Activated T-helper 17 cell treated with anti-CD3 and anti-CD28 coated beads, Interleukin-2, amount 50 U/mL, for 72 hours (primary cell): ENCODE measurements around the gene CDHR4. TPM values are rescaled to one million over a fixed set of nuclear protein-coding genes. Genes with fewer than 3 reads are reported as not detected.
"Not testable (repeated sequence)": the region's sequence is repeated elsewhere in the genome, so short reads cannot be mapped to it uniquely, and the experiment has no call there.

Experiments
- ATAC-seq: fragments of 150-1000 bp; cut with Tn5 transposase; replicated peaks from 2 replicates; pipeline ENCODE4 v1.10.0; 2021; ENCODE audit warnings: mild to moderate bottlenecking, moderate library complexity
- H3K27ac Mint-ChIP-seq: one replicate; pipeline ENCODE4 v1.8.0; 2022; ENCODE audit warnings: mixed read lengths
- H3K27me3 Mint-ChIP-seq: one replicate; pipeline ENCODE4 v1.8.0; 2022; ENCODE audit warnings: mixed read lengths
- H3K36me3 Mint-ChIP-seq: one replicate; pipeline ENCODE4 v1.8.0; 2022; ENCODE audit warnings: low read depth, mild to moderate bottlenecking, mixed read lengths
- H3K4me1 Mint-ChIP-seq: one replicate; pipeline ENCODE4 v1.8.0; 2022; ENCODE audit warnings: mixed read lengths
- H3K4me3 Mint-ChIP-seq: one replicate; pipeline ENCODE4 v1.8.0; 2022; ENCODE audit warnings: mild to moderate bottlenecking, mixed read lengths
- H3K9me3 Mint-ChIP-seq: one replicate; pipeline ENCODE4 v1.8.0; 2022; ENCODE audit warnings: mixed read lengths
- total RNA-seq, 2 donors: library from RNA; stranded (reverse); gene quantifications; one replicate each; pipeline ENCODE4 v1.2.3, GENCODE V29; 2022

Gene CDHR4
- total RNA-seq, 2 donors from 2014 or later = 0.40 TPM; not detected in 1

DNA sequence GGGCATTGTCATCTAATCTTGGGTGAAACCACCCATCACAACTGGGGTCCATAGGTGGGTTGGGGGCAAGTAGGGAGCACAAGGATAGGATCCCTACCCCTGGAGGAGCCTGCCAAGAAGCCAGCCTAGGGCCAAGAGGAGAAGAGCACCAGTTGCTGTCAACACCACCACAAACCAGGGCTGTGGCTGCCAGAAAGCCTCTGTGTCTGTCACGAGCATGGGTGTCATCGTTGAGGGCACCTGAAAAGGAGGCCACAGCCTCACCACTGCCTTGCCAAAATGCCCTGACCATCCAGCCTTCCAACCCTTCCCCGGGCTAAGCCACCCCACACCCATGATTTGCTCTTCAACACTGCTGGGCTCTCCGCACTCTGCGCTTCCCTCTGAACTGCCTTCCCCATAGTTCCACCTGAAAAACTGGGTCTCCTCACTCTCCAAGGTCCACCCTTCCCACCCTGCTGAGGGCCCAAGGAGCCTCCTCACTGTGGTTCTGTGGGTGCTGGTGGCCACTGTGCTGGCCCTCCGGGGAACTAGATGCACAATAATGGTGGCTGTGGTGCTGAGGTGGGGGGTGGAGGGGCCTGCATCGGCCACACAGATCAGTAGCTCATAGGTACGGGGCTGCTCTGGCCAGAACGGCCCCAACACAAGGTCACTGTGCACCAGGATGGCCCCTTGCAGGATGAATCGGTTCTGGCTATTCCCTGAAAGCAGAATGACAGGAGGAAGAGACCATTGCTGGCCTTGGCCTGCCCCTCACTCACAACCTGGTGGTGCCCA, 7.1 kb downstream of the CDHR4 start:
- no peaks in the 10 kb centered on the region for H3K9me3 Mint-ChIP-seq
- H3K27ac Mint-ChIP-seq = no peak overlapping the region
- H3K27me3 Mint-ChIP-seq = no peaks in the 10 kb centered on the region
- H3K36me3 Mint-ChIP-seq = no peaks in the 10 kb centered on the region
- no peaks in the 10 kb centered on the region for H3K4me1 Mint-ChIP-seq
- no peak overlapping the region for H3K4me3 Mint-ChIP-seq
- ATAC-seq = no peak

DNA sequence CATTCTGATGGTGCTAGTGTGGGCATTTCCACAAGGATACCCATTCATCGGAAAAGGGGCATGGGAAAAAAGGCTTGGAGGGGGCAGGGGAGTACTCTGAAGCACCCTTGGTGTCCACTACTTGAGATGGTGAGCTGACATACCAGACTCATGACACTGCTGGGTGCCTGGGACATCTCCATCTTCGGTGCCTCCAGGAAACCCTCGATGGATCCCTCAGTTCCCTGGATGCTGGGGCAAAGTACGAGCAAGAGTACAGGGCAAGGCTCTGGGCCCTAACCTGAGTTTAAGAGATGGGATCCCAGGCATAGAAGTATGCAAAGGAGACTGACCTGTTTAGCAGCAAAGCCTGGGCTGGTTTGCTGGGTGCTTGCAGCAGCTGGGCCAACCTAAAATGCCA, 8.1 kb downstream of the CDHR4 start:
- no peak overlapping the region for H3K4me3 Mint-ChIP-seq
- H3K36me3 Mint-ChIP-seq = no peaks in the 10 kb centered on the region
- no peaks in the 10 kb centered on the region for H3K4me1 Mint-ChIP-seq
- no peaks in the 10 kb centered on the region for H3K9me3 Mint-ChIP-seq
- H3K27me3 Mint-ChIP-seq = no peaks in the 10 kb centered on the region
- H3K27ac Mint-ChIP-seq = no peak overlapping the region
- ATAC-seq = no peak

DNA sequence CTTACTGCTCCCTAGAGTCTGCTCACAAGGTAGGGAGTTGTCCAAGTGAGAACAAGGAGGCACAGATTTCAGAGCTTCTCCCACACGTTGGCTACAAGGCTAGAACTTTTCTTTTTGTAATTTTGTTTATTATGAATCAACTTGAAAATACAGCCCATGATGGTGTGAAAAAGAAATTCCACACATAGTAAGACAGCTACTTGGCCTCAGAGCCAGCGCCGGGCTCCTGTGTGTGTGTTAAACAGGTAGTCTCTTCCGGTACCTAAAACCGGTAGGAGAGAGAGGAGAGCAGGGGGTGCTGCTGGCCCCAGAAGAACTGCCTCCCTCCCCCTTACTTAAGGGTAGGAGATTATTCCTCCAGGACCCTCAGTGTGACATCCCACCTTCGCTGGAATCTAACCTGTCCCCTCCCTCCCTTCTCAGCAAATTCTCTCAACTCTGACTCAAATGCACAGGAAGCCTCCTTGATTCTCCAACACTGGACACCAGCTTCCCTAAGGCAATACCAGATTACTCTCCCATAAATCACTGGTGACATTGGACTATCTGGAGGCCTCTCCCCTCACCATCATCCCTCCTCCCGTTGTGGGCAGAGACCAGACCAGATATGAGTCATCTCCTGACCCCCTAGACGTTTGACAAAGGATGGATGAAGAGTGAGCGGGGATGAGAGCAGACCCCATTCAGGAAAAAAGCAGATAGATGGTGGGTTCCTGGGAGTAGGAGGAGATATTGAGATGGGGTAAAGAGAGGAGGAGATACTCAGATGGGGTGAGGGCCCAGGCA, 8.9 kb downstream of the CDHR4 start:
- Mint-ChIP-seq H3K4me3 (no peak overlapping the region), H3K4me1 (no peaks in the 10 kb centered on the region), H3K36me3 (peaks cover under 1% of the 10 kb centered on the region), H3K27ac (no peak overlapping the region), H3K9me3 (no peaks in the 10 kb centered on the region), H3K27me3 (no peaks in the 10 kb centered on the region)
- ATAC-seq = no peak

DNA sequence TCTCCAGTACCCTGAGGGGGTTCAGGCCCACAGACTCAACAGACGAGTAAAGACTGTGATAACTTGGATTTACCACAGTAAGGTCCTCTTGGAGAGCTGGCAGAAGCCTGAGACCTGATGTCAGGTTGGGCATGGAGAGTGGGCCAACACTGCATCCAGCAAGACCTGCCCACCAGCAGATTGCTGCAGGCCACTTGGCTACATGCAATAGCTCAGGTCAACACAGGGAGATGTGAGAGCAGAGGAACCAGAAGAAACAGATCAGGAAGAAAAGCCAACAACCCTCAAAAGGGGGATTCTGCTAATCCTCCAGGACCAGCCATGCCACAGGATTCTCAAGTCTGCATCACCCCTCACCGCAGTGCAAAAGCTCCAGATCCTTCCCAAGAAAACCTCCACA, 11.6 kb downstream of the CDHR4 start:
- peaks cover 8% of the 10 kb centered on the region for H3K4me1 Mint-ChIP-seq
- H3K9me3 Mint-ChIP-seq = no peaks in the 10 kb centered on the region
- H3K27ac Mint-ChIP-seq = no peak overlapping the region
- H3K36me3 Mint-ChIP-seq = peaks cover 22% of the 10 kb centered on the region
- H3K4me3 Mint-ChIP-seq = no peak overlapping the region
- H3K27me3 Mint-ChIP-seq = no peaks in the 10 kb centered on the region
- ATAC-seq = no peak

DNA sequence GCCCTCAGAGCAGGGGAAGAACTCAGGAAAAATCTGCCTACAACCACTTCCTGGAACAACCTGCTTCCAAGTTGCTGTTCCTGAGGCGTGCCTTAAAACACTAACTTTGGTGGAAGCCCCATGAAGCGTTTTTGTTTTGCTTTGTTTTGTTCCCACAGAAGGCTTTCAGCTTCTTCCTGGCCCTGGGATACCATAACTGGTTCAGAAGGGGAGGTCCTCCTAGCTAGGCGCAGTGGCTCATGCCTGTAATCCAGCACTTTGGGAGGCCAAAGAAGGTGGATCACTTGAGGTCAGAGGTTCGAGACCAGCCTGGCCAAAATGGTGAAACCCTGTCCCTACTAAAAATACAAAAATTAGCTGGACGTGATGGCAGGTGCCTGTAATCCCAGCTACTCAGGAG, 12.1 kb downstream of the CDHR4 start:
- H3K27ac Mint-ChIP-seq = peak overlapping the region; percentile 98
- peak overlapping the region; percentile 96 for H3K4me3 Mint-ChIP-seq
- no peaks in the 10 kb centered on the region for H3K9me3 Mint-ChIP-seq
- peaks cover 27% of the 10 kb centered on the region for H3K36me3 Mint-ChIP-seq
- H3K27me3 Mint-ChIP-seq = no peaks in the 10 kb centered on the region
- peaks cover 8% of the 10 kb centered on the region for H3K4me1 Mint-ChIP-seq
- no peak for ATAC-seq

DNA sequence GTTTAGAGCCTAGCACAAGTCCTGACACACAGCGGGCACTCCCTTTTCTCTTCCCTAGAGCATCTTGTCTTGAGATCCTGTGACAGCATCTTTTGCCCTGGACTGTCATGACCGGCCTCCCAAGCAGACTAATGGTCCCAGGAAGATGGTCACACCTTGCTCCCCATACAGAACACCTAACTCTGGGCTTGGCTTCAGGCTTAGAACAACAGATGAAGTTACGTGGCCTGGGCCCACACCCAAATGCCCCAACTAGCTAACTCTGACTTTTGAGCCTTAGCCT, 12.6 kb downstream of the CDHR4 start:
- peaks cover 8% of the 10 kb centered on the region for H3K4me1 Mint-ChIP-seq
- H3K27ac Mint-ChIP-seq = peak overlapping the region; percentile 98
- no peaks in the 10 kb centered on the region for H3K27me3 Mint-ChIP-seq
- peaks cover 31% of the 10 kb centered on the region for H3K36me3 Mint-ChIP-seq
- H3K4me3 Mint-ChIP-seq = peak overlapping the region; percentile 96
- H3K9me3 Mint-ChIP-seq = no peaks in the 10 kb centered on the region
- ATAC-seq = no peak

DNA sequence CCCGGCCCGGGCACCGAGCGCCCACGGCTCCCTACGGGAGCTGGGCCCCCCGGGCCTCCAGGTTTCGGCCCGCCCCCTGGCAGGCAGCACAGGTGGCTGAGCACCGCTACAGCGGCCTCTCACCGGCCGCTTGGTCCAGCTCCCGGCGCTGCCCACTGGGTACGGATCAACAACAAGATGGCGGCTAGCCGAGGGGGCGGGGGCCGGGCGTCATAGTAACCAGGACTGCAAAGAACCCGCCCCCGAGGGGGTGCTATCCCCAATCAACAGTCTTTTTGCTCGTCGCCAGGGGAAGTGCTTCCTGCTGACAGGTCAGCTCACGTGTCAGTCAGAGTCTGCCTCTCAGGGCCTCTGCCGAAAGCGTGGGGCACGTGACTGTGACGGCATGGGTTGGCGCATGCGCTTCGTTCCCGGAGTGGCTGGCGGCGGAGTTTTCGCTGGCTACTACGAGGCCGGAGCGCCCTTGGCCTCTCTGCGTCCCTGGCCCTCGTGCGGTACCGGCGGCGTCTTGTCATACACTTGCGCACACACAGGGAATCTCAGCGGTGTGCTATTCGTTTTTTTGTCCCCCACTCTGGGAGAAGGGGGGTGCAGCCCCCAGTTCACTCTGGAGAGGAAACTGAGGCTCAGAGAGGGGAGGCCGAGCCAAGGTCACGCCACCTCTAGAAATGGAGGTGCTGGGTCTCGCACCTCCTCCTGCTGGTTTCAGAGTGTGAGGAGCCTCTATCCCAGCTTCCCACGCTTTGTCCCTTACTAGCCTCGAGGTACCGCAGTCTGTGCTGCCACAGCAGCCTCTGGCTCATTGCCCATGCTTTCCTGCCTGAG, 13.1 kb downstream of the CDHR4 start, which contains the start of gene IP6K1:
IP6K1 (minus strand) TSS at position 186 of the 825 bp plus-strand sequence. CDS start 38,502 bp downstream, outside the sequence.
- Mint-ChIP-seq H3K4me3 (peak within 1 kb of the TSS; percentile 96), H3K27me3 (no peaks in the 10 kb centered on the region), H3K36me3 (peaks cover 33% of the 10 kb centered on the region), H3K27ac (peak within 1 kb of the TSS; percentile 98), H3K9me3 (no peaks in the 10 kb centered on the region), H3K4me1 (peaks cover 8% of the 10 kb centered on the region)
- ATAC-seq = peak; percentile 100

DNA sequence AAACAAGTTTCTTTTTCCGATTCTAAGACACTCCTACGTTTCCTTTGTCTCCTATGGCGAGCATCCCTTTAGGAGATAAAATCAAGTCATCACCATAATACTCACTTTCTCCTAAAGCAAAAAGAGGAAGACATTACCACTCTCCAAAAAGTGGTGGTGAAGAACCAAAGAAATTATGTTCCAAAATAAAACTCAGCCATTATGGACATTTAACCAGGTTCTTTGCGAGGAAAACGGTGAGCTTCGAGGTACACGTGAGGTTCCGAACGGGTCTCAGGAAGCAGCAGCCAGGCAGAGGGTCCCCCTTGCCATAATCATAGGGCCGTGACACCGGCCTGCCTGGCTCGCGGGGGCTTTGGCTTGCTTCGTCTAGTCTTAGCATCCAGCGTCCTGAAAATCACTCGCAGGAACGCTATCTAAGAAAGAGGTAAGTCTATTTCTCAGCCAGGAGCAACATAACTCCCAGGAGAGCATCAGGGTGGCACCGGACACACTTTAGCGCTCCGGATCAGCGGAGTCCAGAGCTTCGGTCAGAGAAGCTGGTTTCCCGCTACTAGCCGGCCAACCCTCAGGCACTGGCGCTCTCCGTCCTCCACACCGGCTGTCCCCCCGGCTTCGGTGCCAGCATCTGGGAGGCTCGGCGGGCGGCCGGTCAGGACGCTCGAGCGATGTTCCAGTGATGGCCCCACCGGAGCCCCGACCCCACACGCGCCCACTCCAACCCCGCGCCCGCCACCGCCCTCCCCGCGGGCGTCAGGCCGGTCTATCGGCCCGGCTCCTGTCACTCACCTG, 13.9 kb downstream of the CDHR4 start:
- H3K27ac Mint-ChIP-seq = peak overlapping the region; percentile 98

DNA sequence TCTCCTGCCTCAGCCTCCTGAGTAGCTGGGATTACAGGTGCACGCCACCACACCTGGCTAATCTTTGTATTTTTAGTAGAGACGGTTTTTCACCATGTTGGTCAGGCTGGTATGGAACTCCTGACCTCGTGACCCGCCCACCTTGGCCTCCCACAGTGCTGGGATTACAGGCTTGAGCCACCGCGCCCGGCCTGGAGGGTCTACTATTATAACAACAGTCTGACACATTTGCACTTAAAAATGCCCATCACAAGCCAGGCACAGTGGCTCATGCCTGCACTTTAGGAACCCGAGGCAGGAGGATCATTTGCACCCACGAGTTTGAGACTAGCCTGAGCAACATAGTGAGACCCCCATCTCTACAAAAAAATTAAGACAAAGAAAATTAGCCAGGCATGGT, 17.4 kb downstream of the CDHR4 start:
- H3K36me3 Mint-ChIP-seq = peaks cover 70% of the 10 kb centered on the region
- peaks cover 29% of the 10 kb centered on the region for H3K4me1 Mint-ChIP-seq
- not testable (repeated sequence) for H3K9me3 Mint-ChIP-seq, H3K27me3 Mint-ChIP-seq, H3K27ac Mint-ChIP-seq, H3K4me3 Mint-ChIP-seq, ATAC-seq

More for the DNA sequence above, 13.9 kb downstream of the CDHR4 start:
- Mint-ChIP-seq H3K4me1 (peaks cover 13% of the 10 kb centered on the region), H3K4me3 (peak overlapping the region; percentile 96), H3K9me3 (no peaks in the 10 kb centered on the region), H3K27me3 (no peaks in the 10 kb centered on the region), H3K36me3 (peaks cover 41% of the 10 kb centered on the region)
- ATAC-seq = peak; percentile 52

DNA sequence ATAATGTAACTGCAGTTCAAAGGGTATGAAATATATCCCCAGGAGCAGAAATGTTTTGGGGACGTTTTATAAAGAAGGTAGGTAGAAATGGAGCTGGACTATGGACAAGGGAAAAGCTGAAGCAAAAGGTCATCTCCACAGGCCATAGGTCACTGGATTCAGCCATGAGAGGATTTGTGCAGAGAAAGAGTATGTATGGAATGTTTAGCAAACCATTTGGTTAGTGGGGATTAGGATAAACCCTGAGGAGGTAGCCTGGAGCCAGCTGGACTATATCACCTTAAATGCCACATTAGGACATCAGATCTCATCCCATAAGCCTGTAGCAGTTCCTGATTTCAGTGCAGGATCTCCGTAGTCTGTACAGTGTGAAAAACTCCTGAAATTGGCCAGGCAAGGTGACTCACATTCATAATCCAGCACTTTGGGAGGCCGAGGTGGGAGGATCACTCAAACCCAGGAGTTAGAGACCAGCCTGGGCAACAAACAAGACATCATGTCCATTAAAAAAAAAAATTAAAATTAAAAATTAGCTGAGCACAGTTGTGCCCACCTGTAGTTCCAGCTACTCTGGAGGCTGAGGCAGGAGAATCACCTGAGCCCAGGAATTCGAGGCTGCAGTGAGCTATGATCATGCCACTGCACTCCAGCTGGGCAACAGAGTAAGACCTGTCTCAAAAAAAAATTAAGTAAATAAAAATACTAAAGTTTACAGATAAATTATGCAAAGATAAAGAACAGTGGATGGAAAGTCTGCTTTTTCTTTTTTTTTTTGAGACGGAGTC, 18.1 kb downstream of the CDHR4 start:
- peak overlapping the region; percentile 26 for H3K27ac Mint-ChIP-seq
- no peaks in the 10 kb centered on the region for H3K9me3 Mint-ChIP-seq
- H3K4me1 Mint-ChIP-seq = peaks cover 29% of the 10 kb centered on the region
- H3K27me3 Mint-ChIP-seq = no peaks in the 10 kb centered on the region
- peaks cover 75% of the 10 kb centered on the region for H3K36me3 Mint-ChIP-seq
- no peak for ATAC-seq
- no peak overlapping the region for H3K4me3 Mint-ChIP-seq

DNA sequence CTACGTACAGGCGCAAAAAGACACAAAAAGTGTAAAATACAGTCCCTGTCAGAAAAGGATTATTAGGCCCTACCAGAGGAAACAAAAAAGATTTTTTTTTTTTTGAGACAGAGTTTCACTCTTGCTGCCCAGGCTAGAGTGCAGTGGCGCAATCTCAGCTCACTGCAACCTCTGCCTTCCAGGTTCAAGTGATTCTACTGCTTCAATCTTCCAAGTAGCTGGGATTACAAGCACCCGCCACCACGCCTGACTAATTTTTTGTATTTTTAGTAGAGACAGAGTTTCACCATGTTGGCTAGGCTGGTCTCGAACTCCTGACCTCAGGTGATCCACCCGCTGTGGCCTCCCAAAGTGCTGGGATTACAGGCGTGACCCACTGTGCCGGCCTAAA, 18.7 kb downstream of the CDHR4 start:
- peak overlapping the region; percentile 26 for H3K27ac Mint-ChIP-seq
- not testable (repeated sequence) for H3K27me3 Mint-ChIP-seq, H3K4me3 Mint-ChIP-seq, H3K9me3 Mint-ChIP-seq, ATAC-seq
- peaks cover 29% of the 10 kb centered on the region for H3K4me1 Mint-ChIP-seq
- peaks cover 79% of the 10 kb centered on the region for H3K36me3 Mint-ChIP-seq

DNA sequence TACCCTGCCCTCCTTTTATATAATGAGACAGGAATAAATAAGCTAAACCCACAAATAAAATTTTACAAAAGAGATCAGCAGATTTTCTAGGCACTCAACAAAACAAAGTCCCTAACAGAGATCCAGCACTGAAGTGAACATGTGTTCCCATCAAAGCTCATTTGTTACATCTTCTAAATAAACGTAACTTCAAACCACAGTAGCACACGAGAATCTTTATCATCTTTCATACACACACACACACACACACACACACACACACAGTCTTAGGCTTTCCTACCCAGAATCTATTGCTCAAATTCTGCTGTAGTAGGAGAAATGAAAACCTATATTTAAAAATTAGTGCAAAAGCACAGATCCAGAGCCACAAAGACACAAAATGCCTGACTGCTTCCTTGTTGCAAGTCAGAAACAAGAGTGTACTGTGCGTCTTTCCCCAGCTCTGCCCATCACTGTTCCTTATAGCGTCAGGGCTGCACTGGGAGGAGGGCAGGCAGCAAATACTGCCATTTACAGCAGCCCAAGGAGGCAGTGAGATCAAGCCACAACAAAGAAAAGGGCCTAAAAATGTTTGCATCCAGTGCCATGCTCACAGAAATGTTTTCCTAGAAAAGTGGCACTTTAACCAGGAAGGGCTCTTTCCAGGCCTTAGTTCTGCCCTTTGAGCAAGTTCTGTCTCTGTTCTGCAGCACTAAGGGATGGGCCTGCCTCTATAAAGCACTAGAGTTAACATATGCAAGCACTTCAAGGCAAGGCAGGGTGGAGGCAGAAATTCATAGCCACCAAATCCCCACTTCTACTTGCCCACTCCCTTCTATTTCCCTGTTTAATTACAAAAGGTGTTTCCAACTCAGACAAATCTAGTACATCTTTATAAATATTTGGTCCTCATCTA, 19.3 kb downstream of the CDHR4 start:
- ATAC-seq = no peak
- Mint-ChIP-seq H3K4me3 (no peak overlapping the region), H3K4me1 (peaks cover 25% of the 10 kb centered on the region), H3K27me3 (no peaks in the 10 kb centered on the region), H3K27ac (no peak overlapping the region), H3K36me3 (peaks cover 80% of the 10 kb centered on the region), H3K9me3 (no peaks in the 10 kb centered on the region)
